ENCODE results near the gene VWA5A.
"Not testable (repeated sequence)": the region's sequence is repeated elsewhere in the genome, so short reads cannot be mapped to it uniquely, and the experiment has no call there.

Gene VWA5A

DNA sequence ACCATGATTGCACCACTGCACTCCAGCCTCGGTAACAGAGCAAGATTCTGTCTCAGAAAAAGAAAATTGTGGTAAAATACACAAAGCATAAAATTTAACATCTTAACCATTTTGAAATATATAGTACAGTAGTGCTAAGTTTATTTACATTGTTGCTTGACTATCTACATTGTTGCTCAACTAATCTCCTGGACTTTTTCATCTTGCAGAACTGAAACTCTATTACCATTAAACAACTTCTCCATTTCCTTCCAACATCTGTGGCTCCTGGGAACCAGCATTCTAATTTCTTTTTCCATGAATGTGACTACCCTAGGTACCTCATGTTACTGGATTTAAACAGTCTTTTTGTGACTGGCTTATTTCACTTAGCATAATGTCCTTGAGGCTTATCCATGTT lies 13.5 kb upstream of the VWA5A start:
- Histone ChIP-seq H3K27me3 (ENCODE audit: control insufficient read depth, insufficient read depth, low read length) (no peaks in the 10 kb centered on the region), H3K4me1 (ENCODE audit: control insufficient read depth, insufficient read depth, low read length) (no peaks in the 10 kb centered on the region), H3K36me3 (ENCODE audit: control insufficient read depth, insufficient read depth, low read length) (no peaks in the 10 kb centered on the region), H3K4me3 (ENCODE audit: low read length) (no peak overlapping the region), H3K27ac (ENCODE audit: low read depth, low read length) (no peak overlapping the region), H3K9ac (ENCODE audit: low read length) (no peak overlapping the region)

DNA sequence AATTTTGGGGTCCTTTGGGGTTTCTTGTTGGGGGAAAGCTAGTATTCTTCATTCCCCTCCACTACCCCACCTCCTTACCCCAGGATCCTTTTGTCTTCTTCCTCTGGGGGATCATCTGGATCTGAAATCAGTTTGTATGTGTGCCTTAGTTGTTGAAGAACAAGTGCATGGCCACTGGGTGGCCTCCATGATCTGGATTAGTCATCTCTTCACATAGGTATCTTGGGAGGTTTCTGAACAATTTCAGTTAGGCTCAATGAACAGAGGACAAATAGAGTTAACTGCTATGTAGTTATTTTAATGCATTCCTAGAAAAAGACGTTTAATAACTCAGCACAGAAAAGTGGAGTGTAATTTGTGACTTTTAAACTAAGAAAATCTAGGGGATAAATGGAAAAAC lies 7.1 kb upstream of the VWA5A start:
- no peak overlapping the region for H3K9ac ChIP-seq (ENCODE audit: low read length)
- H3K27me3 ChIP-seq (ENCODE audit: control insufficient read depth, insufficient read depth, low read length) = no peaks in the 10 kb centered on the region
- no peak overlapping the region for H3K27ac ChIP-seq (ENCODE audit: low read depth, low read length)
- H3K4me3 ChIP-seq (ENCODE audit: low read length) = no peak overlapping the region
- no peaks in the 10 kb centered on the region for H3K36me3 ChIP-seq (ENCODE audit: control insufficient read depth, insufficient read depth, low read length)
- no peaks in the 10 kb centered on the region for H3K4me1 ChIP-seq (ENCODE audit: control insufficient read depth, insufficient read depth, low read length)

DNA sequence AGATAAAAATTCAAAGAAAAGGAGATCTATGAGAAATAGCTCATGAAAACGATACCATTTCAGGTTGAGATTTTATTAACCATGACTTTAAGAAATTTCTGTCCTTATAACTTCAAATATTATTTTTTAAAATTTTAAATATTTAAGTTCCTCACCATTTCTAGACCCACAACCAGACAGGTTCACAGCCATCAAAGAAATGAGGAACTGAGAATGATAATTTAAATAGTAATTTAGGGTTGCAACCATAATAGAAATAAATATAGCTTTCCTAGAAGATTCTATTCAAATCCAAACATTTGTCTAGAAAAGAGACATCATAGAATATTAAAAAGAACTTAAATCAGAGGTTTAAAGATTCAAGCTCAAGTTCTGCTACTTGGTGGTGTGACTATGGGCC lies 5.9 kb upstream of the VWA5A start:
- H3K27ac ChIP-seq (ENCODE audit: low read depth, low read length) = no peak overlapping the region
- no peak overlapping the region for H3K4me3 ChIP-seq (ENCODE audit: low read length)
- H3K36me3 ChIP-seq (ENCODE audit: control insufficient read depth, insufficient read depth, low read length) = no peaks in the 10 kb centered on the region
- H3K27me3 ChIP-seq (ENCODE audit: control insufficient read depth, insufficient read depth, low read length) = no peaks in the 10 kb centered on the region
- H3K9ac ChIP-seq (ENCODE audit: low read length) = no peak overlapping the region
- H3K4me1 ChIP-seq (ENCODE audit: control insufficient read depth, insufficient read depth, low read length) = no peaks in the 10 kb centered on the region

DNA sequence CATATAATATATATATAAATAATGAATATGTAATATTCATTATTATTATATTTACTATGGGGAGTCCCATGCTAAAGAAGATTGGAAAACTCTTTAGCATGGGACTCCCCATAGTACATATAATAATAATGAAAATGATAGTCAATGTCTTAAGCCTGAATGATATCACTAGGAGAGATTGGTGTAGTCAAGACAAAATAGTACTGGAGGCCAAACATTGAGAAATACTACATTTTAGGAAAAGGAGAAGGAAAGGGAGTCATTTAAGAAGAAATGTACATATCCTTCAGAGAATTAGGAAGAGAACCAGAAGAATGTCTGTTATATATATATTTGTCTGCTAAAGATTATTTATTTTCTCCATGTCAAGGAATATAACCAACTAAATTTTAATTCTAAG lies 5.0 kb upstream of the VWA5A start:
- H3K4me3 ChIP-seq (ENCODE audit: low read length) = no peak overlapping the region
- no peaks in the 10 kb centered on the region for H3K4me1 ChIP-seq (ENCODE audit: control insufficient read depth, insufficient read depth, low read length)
- H3K36me3 ChIP-seq (ENCODE audit: control insufficient read depth, insufficient read depth, low read length) = no peaks in the 10 kb centered on the region
- no peak overlapping the region for H3K9ac ChIP-seq (ENCODE audit: low read length)
- no peak overlapping the region for H3K27ac ChIP-seq (ENCODE audit: low read depth, low read length)
- H3K27me3 ChIP-seq (ENCODE audit: control insufficient read depth, insufficient read depth, low read length) = no peaks in the 10 kb centered on the region

- no peak overlapping the region for H3K4me3 ChIP-seq (ENCODE audit: low read length)
- no peak overlapping the region for H3K27ac ChIP-seq (ENCODE audit: low read depth, low read length)
- no peak overlapping the region for H3K9ac ChIP-seq (ENCODE audit: low read length)
- H3K27me3 ChIP-seq (ENCODE audit: control insufficient read depth, insufficient read depth, low read length) = no peaks in the 10 kb centered on the region
- peaks cover 2% of the 10 kb centered on the region for H3K4me1 ChIP-seq (ENCODE audit: control insufficient read depth, insufficient read depth, low read length)
- peaks cover 7% of the 10 kb centered on the region for H3K36me3 ChIP-seq (ENCODE audit: control insufficient read depth, insufficient read depth, low read length)
These were observed 1.4 kb upstream of the VWA5A start for GRCh38 chr11:124113890-124114289.

- H3K36me3 ChIP-seq (ENCODE audit: control insufficient read depth, insufficient read depth, low read length) = peaks cover 10% of the 10 kb centered on the region
- no peaks in the 10 kb centered on the region for H3K27me3 ChIP-seq (ENCODE audit: control insufficient read depth, insufficient read depth, low read length)
- peak overlapping the region; percentile 61 for H3K27ac ChIP-seq (ENCODE audit: low read depth, low read length)
- H3K4me3 ChIP-seq (ENCODE audit: low read length) = peak overlapping the region; percentile 96
- H3K9ac ChIP-seq (ENCODE audit: low read length) = peak overlapping the region; percentile 54
- peaks cover 2% of the 10 kb centered on the region for H3K4me1 ChIP-seq (ENCODE audit: control insufficient read depth, insufficient read depth, low read length)
These were observed 749 bp downstream of the VWA5A start for GRCh38 chr11:124115782-124116616.

DNA sequence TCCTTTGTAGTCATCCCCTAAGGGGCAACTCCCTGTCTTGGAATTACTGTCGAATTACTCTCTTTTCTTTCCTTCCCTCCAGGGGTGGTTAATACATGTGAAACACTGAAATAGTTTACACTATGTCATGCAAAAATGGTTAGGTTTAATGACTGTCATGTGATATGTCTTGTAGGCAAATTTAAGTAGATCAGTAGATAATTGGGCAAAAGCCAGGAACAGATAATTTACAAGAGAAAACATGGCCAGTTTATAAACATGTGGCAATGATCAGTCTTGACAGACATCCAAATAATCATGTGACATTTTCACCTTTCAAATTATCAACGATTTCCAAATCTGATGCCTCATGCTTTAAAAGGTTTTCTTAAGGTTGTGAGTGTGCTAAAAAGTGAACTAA lies 3.9 kb downstream of the VWA5A start:
- Histone ChIP-seq H3K36me3 (ENCODE audit: control insufficient read depth, insufficient read depth, low read length) (peaks cover 20% of the 10 kb centered on the region), H3K4me1 (ENCODE audit: control insufficient read depth, insufficient read depth, low read length) (peaks cover 2% of the 10 kb centered on the region), H3K9ac (ENCODE audit: low read length) (no peak overlapping the region), H3K4me3 (ENCODE audit: low read length) (no peak overlapping the region), H3K27ac (ENCODE audit: low read depth, low read length) (no peak overlapping the region), H3K27me3 (ENCODE audit: control insufficient read depth, insufficient read depth, low read length) (no peaks in the 10 kb centered on the region)

DNA sequence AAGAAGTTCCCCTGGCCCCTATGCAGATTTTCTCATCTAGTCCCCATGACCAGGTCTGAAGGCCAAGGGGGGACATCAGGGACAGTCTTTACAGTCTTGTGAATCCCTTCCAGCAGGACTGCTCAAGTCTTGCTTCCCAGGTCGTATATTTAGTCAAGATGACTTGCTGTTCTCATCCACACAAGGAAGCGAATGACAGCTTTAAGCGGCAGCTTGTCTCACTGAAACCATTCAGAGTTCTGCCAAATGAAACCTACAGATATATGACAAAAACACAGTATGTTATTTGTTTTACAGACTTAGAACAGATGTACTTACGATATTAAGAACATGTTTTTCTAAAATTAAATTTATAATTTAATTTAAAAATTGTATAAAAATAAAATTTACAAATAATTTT lies 5.6 kb downstream of the VWA5A start:
- Histone ChIP-seq H3K9ac (ENCODE audit: low read length) (no peak overlapping the region), H3K36me3 (ENCODE audit: control insufficient read depth, insufficient read depth, low read length) (peaks cover 26% of the 10 kb centered on the region), H3K4me3 (ENCODE audit: low read length) (no peak overlapping the region), H3K4me1 (ENCODE audit: control insufficient read depth, insufficient read depth, low read length) (peaks cover 2% of the 10 kb centered on the region), H3K27ac (ENCODE audit: low read depth, low read length) (no peak overlapping the region), H3K27me3 (ENCODE audit: control insufficient read depth, insufficient read depth, low read length) (no peaks in the 10 kb centered on the region)

DNA sequence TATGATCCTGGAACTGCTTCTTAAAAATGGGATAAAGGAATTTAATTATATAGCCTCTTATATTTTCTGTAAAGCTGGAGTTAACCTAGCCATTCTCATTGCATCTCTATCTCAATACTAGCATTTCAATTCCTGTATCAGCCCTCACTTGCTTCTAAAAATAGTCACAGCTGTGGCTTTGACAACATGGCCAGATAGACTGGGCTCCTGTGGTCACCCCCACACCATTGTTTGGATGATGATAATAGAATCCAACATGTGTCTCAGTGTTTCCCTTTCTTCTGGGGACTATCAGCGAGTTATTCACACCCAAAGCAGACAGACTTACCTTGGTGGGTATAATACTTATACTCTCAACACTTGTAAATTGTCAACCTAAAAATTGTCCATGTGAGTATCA lies 6.9 kb downstream of the VWA5A start:
- Histone ChIP-seq H3K9ac (ENCODE audit: low read length) (no peak overlapping the region), H3K27me3 (ENCODE audit: control insufficient read depth, insufficient read depth, low read length) (no peaks in the 10 kb centered on the region), H3K27ac (ENCODE audit: low read depth, low read length) (no peak overlapping the region), H3K36me3 (ENCODE audit: control insufficient read depth, insufficient read depth, low read length) (peaks cover 26% of the 10 kb centered on the region), H3K4me1 (ENCODE audit: control insufficient read depth, insufficient read depth, low read length) (no peaks in the 10 kb centered on the region), H3K4me3 (ENCODE audit: low read length) (no peak overlapping the region)

DNA sequence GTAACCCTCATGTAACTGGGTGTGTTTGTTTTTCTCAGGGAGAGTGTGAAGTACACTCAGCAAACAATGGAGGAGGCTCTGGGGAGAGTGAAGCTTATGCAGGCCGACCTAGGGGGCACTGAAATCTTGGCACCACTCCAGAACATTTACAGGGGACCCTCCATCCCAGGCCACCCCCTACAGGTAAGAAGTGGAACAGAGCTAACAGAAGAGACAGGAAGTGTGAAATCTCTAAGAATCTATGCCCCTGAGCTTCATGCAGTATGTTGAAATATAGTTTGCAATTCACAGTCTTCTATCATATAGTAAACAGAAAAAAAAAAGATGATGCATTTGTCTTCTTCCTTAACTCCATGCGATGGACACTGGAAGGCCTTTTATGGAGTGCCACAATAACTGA lies 8.4 kb downstream of the VWA5A start:
- no peak overlapping the region for H3K27ac ChIP-seq (ENCODE audit: low read depth, low read length)
- no peak overlapping the region for H3K4me3 ChIP-seq (ENCODE audit: low read length)
- no peak overlapping the region for H3K9ac ChIP-seq (ENCODE audit: low read length)
- peaks cover 21% of the 10 kb centered on the region for H3K36me3 ChIP-seq (ENCODE audit: control insufficient read depth, insufficient read depth, low read length)
- H3K27me3 ChIP-seq (ENCODE audit: control insufficient read depth, insufficient read depth, low read length) = no peaks in the 10 kb centered on the region
- H3K4me1 ChIP-seq (ENCODE audit: control insufficient read depth, insufficient read depth, low read length) = no peaks in the 10 kb centered on the region

DNA sequence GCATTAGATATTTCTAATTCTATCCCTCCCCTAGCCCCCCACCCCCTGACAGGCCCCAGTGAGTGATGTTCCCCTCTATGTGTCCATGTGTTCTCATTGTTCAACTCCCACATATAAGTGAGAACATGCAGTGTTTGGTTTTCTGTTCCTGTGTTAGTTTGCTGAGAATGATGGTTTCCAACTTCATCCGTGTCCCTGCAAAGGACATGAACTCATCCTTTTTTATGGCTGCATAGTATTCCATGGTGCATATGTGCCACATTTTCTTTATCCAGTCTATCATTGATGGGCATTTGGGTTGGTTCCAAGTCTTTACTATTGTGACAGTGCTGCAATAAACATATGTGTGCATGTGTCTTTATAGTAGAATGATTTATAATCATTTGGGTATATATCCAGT lies 11.9 kb downstream of the VWA5A start:
- H3K9ac ChIP-seq (ENCODE audit: low read length); H3K4me1 ChIP-seq (ENCODE audit: control insufficient read depth, insufficient read depth, low read length); H3K27me3 ChIP-seq (ENCODE audit: control insufficient read depth, insufficient read depth, low read length); H3K4me3 ChIP-seq (ENCODE audit: low read length); H3K27ac ChIP-seq (ENCODE audit: low read depth, low read length): not testable (repeated sequence)
- peaks cover 14% of the 10 kb centered on the region for H3K36me3 ChIP-seq (ENCODE audit: control insufficient read depth, insufficient read depth, low read length)

- no peaks in the 10 kb centered on the region for H3K4me1 ChIP-seq (ENCODE audit: control insufficient read depth, insufficient read depth, low read length)
- no peak overlapping the region for H3K9ac ChIP-seq (ENCODE audit: low read length)
- peaks cover 10% of the 10 kb centered on the region for H3K36me3 ChIP-seq (ENCODE audit: control insufficient read depth, insufficient read depth, low read length)
- H3K4me3 ChIP-seq (ENCODE audit: low read length) = no peak overlapping the region
- H3K27ac ChIP-seq (ENCODE audit: low read depth, low read length) = no peak overlapping the region
- H3K27me3 ChIP-seq (ENCODE audit: control insufficient read depth, insufficient read depth, low read length) = no peaks in the 10 kb centered on the region
These were observed 27.8 kb downstream of the VWA5A start for GRCh38 chr11:124143034-124143433.

DNA sequence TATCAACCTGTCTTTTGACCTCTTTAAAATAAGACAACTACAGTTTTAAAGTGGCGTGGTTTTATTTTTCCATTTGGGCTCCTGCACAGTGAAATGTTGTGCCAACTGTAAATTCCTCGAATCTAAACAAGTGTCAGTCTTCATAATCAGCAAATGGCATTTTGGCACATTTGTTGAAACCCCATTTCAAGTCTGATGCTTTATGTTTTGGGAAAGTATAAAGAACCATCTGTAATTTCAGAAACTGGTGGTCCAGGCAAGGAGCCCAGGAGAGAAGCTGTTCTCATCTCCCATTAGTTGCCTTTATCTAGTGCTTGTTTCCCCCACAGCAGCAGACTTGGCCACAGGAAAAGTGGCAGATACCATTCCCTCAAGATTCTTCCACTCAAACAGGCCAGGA lies 32.7 kb downstream of the VWA5A start:
- no peak overlapping the region for H3K4me3 ChIP-seq (ENCODE audit: low read length)
- no peak overlapping the region for H3K27ac ChIP-seq (ENCODE audit: low read depth, low read length)
- H3K36me3 ChIP-seq (ENCODE audit: control insufficient read depth, insufficient read depth, low read length) = peaks cover 5% of the 10 kb centered on the region
- no peaks in the 10 kb centered on the region for H3K4me1 ChIP-seq (ENCODE audit: control insufficient read depth, insufficient read depth, low read length)
- no peaks in the 10 kb centered on the region for H3K27me3 ChIP-seq (ENCODE audit: control insufficient read depth, insufficient read depth, low read length)
- no peak overlapping the region for H3K9ac ChIP-seq (ENCODE audit: low read length)

Data from rectal smooth muscle tissue (tissue), 1 donor.